ENCODE data around the gene RHOJ.
"Not testable (repeated sequence)": the region's sequence is repeated elsewhere in the genome, so short reads cannot be mapped to it uniquely, and the experiment has no call there.

RHOJ gene

DNA sequence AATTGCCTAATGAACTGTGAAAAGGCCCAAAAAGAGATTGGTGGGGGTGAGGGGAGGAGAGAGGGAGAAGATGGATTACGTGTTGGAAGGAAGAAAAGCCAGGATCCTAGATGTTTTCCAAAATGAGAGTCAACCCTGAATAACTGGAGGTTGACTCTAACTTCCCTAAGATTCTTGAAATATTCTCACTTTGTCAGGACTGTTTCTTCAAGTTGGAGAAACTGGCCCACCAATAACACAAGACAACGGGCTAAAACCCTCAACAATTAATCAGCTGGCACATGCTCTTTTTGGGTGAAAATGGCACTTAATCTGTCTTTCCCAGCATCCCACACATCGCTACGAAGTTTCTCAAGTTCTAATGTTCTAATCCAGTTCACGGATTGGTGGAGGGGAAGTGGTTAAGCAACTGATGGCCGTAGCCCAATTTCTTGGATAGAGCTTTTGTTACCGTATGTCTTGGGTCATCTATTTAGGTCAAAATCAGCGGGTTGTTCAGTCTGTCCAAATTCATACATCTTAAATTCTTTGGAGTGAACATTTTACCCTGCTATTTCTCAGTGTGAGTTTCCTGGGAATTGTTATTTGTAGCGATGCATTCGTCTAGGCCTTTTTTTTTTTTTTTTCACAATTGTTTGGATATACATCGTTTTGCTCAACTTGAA is 65.5 kb downstream of the RHOJ start:
- DNase-seq = no peak

DNA sequence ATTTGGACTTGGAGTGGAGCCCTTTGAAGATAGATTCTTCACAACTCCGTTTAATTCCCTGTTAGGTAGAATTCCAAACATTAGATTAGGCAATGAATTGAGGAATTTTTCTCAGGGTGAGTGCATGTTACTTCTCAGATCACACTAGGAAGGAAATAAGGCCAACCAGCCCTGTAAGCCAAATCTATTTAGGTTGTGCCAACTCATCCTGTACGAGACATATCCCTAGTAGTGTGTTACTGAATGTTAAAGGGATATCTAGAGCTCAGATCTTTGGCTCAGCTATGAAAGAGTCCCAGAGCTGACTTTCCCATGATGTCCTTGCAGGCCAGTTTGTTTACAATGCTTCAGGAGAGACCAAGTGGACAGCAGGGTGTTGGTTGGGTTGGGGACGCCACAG is 68.9 kb downstream of the RHOJ start:
- no peak for DNase-seq

DNA sequence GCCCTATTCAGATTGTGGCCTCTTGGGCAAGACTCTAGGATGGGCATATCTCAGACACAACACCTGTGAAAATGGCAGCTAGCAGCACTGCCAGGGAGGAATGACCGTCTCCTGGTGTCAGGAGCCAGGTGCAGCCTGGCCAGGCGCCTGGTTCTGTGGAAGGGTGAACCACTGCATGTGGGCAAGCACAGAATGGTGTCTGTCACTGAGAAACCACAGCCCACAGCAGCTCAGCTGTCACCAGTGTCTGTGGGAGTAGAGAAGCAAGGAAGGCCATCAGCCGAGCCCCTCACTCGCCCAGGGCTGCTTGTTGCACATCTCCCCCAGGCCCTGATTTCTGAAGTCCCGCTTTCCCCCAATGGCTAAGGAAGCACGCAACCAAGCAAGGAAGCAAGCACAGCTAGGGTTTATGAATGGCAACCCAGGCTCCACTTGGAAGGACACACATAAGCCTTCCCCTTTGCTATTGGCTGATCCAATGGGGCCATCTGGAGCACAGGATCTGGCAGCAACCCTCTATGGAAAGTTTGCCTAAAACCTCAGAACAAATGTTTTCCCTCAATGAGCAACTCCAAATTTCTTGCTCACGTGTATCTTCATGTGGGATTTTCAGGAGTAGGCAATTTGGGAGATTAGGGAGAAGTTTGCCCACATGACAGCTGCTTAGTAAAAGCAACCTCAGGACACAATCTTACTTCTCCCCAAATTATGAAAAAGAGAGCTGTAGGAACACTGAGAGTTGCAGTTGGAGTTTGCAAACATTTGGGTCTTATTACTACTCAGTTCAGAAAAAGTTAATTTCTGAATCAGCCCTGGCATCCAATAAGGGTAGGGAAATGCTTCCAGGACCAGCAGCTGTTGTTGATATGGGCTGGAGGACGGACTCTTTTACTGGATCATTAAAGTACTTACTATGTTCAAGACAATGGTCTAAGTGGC is 69.7 kb downstream of the RHOJ start:
- DNase-seq = no peak

DNA sequence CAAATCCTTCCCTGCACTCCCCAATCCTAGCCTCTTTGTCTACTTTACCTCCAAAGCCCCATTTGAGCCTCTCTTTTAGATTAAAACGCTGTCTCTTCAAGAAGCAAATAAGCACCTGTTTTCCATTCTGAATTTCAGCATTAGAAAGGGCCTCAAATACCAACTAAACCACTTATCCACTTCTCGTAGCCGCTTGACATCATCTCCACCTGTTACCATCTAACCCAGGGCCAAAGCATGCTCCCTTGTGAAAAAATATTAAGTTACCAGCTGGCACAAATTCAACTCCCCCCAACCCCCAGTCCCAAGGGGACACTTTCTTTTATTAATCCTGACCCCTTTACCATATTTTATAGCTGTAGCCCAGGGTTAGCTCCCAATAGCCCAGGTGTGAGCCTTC is 71.4 kb downstream of the RHOJ start:
- no peak for DNase-seq

GRCh38 chr14:63276016-63276415 is 71.8 kb downstream of the RHOJ start:
- DNase-seq = no peak

- no peak for DNase-seq
Observed at GRCh38 chr14:63276492-63277342, 72.5 kb downstream of the RHOJ start.

GRCh38 chr14:63277591-63278183 is 73.4 kb downstream of the RHOJ start:
- no peak for DNase-seq

- DNase-seq = not testable (repeated sequence)
Observed at GRCh38 chr14:63279933-63280332, 75.7 kb downstream of the RHOJ start.

- DNase-seq = peak; percentile 66
Observed at GRCh38 chr14:63282997-63283883, 79.0 kb downstream of the RHOJ start.

- DNase-seq = no peak
Observed at GRCh38 chr14:63283884-63284248, 79.6 kb downstream of the RHOJ start.

DNA sequence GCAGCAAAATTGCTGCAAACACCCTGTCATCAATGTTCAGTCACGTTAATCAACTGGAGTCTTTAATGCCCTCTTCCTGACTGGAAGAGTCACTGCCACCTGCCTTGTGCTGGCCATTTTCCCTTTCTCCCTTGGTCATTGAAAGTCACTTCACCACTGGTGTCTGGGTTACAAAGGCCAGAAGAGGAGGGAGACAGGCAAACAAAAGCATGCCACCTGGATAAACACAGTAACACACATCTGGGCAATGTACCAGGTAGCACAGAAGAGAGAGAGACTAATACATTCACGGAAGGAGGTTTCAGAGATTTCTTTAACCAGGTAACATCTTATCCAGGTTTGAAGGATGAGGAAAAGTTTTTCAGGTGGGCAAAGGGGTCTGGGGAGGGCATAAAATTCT is 81.8 kb downstream of the RHOJ start:
- DNase-seq = no peak

GRCh38 chr14:63287666-63288483 is 83.6 kb downstream of the RHOJ start:
- no peak for DNase-seq

GRCh38 chr14:63288853-63289252 is 84.6 kb downstream of the RHOJ start:
- DNase-seq = no peak

GRCh38 chr14:63290741-63291430 is 86.6 kb downstream of the RHOJ start:
- DNase-seq = peak; percentile 82

GRCh38 chr14:63292805-63293204 is 88.6 kb downstream of the RHOJ start:
- DNase-seq = no peak

DNA sequence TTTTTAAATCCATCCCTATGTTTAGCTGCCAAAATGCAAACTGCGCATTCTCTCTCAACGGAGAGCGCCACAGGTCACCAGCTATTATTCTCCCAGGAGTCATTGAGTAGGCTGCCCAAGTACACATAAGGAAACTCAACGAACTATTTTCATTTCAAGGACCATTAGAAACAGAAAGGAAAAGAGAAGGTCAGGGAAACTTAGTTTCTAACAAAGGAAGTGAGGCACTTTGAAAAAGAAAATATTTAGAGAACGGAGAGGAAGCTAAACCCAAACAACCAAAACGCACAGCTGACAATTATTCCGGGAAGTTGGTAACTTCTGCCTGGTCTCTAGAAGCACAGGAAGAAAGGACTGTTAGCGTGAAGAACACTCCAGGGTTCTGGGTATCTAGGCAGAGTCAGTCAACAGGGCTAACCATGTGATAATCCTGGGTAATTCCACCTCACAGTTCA is 91.0 kb downstream of the RHOJ start:
- no peak for DNase-seq

GRCh38 chr14:63296060-63296563 is 91.9 kb downstream of the RHOJ start:
- DNase-seq = no peak

GRCh38 chr14:63297372-63298063 is 93.3 kb downstream of the RHOJ start:
- DNase-seq = no peak

- no peak for DNase-seq
Observed at GRCh38 chr14:63299351-63300110, 95.3 kb downstream of the RHOJ start.
